HL-60 (cell line): ENCODE measurements around the gene PJA1.

ENCODE experiments used
- CTCF ChIP-seq: IDR thresholded peaks from one replicate; pipeline ENCODE4 v1.5.1; 2011; ENCODE audit warnings: low read length, control low read depth, inconsistent platforms; ENCODE audit not compliant: insufficient read depth
- GABPA ChIP-seq: IDR thresholded peaks from 2 replicates; pipeline ENCODE4 v1.6.1; 2012; ENCODE audit warnings: low read depth
- POLR2AphosphoS5 ChIP-seq: IDR thresholded peaks from 2 replicates; pipeline ENCODE4 v1.6.1; 2012; ENCODE audit warnings: low read depth

DNA sequence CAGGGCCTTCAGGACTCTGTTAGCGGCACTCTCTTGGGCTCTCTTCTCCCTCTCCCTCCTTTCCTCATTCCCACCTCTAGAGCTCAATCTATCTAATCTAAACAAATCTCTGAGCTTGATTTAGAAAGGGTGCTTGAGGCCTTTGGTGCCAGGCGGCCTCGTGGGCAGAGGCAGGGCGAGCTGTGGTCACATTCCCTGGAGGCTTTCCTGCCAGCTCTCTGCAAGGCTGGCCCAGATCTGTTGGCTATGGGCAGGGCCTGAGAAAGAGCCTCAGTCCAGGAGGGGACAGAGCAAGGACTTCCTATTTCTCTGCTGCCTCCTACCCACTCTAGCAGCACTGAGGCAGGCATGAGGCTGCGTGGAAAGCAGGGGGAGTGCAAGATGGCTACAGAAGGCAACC, 38.6 kb downstream of the PJA1 start:
- no peak for TF ChIP-seq CTCF
- TF ChIP-seq POLR2AphosphoS5, result no peak
- no peak for TF ChIP-seq GABPA
